HAP-1 (cell line): Measurements from ENCODE around the gene ASF1B.

Experiments
- DNase-seq, 2 experiments: peaks; one replicate each; pipeline ENCODE4 v3.0.0-alpha.2; 2016 to 2020; ENCODE audit warnings: low spot score in 2 of 2
- H3K27me3 ChIP-seq: fragments of 250-450 bp; sonication (Bioruptor Pico); 2 replicates; pipeline ENCODE4 v1.5.1; 2020; ENCODE audit warnings: low read depth, mild to moderate bottlenecking, moderate library complexity
- H3K36me3 ChIP-seq: fragments of 250-450 bp; sonication (Bioruptor Pico); replicated peaks from 2 replicates; pipeline ENCODE4 v1.5.1; 2020; ENCODE audit warnings: mild to moderate bottlenecking
- H3K4me1 ChIP-seq: fragments of 250-450 bp; sonication (Bioruptor Pico); 2 replicates; pipeline ENCODE4 v1.5.1; 2020; ENCODE audit warnings: mild to moderate bottlenecking
- H3K4me3 ChIP-seq: fragments of 250-450 bp; sonication (Bioruptor Pico); 2 replicates; pipeline ENCODE4 v1.5.1; 2020; ENCODE audit warnings: mild to moderate bottlenecking, moderate library complexity
- H3K9me3 ChIP-seq: fragments of 250-450 bp; sonication (Bioruptor Pico); 2 replicates; pipeline ENCODE4 v1.5.1; 2020; ENCODE audit warnings: mild to moderate bottlenecking, moderate library complexity
- in situ Hi-C: fragments of 300-500 bp; cut with MboI; formaldehyde crosslinking; loops from 3 replicates; pipeline ENCODE4 v1.14.3; 2020; ENCODE audit warnings: low sequenced_read_pairs, inconsistent platforms, mixed read lengths

The ASF1B gene

GRCh38 chr19:14166999-14167575, 30.7 kb upstream of the ASF1B start:
- H3K4me1 ChIP-seq = no peaks in the 10 kb centered on the region
- peaks cover 36% of the 10 kb centered on the region for H3K36me3 ChIP-seq
- H3K9me3 ChIP-seq = no peaks in the 10 kb centered on the region
- no peaks in the 10 kb centered on the region for H3K27me3 ChIP-seq
- in situ Hi-C loops = no loop called here
- no peak overlapping the region for H3K4me3 ChIP-seq
- DNase-seq = no peak

GRCh38 chr19:14165990-14166830, 29.8 kb upstream of the ASF1B start:
- Histone ChIP-seq H3K4me3 (no peak overlapping the region), H3K9me3 (no peaks in the 10 kb centered on the region), H3K27me3 (no peaks in the 10 kb centered on the region), H3K4me1 (no peaks in the 10 kb centered on the region), H3K36me3 (peaks cover 28% of the 10 kb centered on the region)
- DNase-seq = no peak
- in situ Hi-C loops = no loop called here

- H3K4me1 ChIP-seq = no peaks in the 10 kb centered on the region
- H3K9me3 ChIP-seq = no peaks in the 10 kb centered on the region
- H3K27me3 ChIP-seq = no peaks in the 10 kb centered on the region
- peaks cover 22% of the 10 kb centered on the region for H3K36me3 ChIP-seq
- no peak for DNase-seq
- in situ Hi-C loops = no loop called here
- H3K4me3 ChIP-seq = no peak overlapping the region
Observed at GRCh38 chr19:14164724-14165493, 28.5 kb upstream of the ASF1B start.

GRCh38 chr19:14164082-14164481, 27.7 kb upstream of the ASF1B start:
- H3K4me3 ChIP-seq = no peak overlapping the region
- H3K36me3 ChIP-seq = peaks cover 24% of the 10 kb centered on the region
- in situ Hi-C loops = no loop called here
- DNase-seq = no peak
- no peaks in the 10 kb centered on the region for H3K27me3 ChIP-seq
- H3K4me1 ChIP-seq = no peaks in the 10 kb centered on the region
- no peaks in the 10 kb centered on the region for H3K9me3 ChIP-seq

- H3K9me3 ChIP-seq = no peaks in the 10 kb centered on the region
- peaks cover 36% of the 10 kb centered on the region for H3K36me3 ChIP-seq
- no peaks in the 10 kb centered on the region for H3K4me1 ChIP-seq
- no peak overlapping the region for H3K4me3 ChIP-seq
- H3K27me3 ChIP-seq = no peaks in the 10 kb centered on the region
- in situ Hi-C loops = no loop called here
- DNase-seq = no peak
Observed at GRCh38 chr19:14162871-14163297, 26.5 kb upstream of the ASF1B start.

DNA sequence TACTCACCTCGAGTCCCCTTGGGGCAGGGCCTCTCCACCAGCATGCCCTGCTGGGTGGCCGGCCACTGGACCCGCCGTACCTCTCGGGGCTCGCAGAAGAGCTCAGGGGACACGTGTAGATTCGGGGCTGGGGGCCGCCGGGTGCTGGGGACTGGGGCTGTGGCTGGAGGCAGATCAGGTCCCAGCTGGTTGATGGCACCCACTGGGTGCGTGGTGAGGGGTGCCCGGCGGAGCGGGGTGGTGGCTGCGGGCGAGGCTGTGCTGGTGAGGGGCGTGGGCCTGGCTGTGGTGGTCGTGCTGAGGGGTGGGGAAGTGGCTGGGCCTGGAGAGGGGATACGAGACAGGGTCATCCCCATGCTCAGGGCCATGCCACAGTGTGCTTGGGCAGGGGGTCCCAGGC, 24.9 kb upstream of the ASF1B start:
- peaks cover 49% of the 10 kb centered on the region for H3K36me3 ChIP-seq
- in situ Hi-C loops = no loop called here

GRCh38 chr19:14160017-14160703, 23.8 kb upstream of the ASF1B start:
- Histone ChIP-seq H3K4me1 (no peaks in the 10 kb centered on the region), H3K4me3 (no peak overlapping the region), H3K36me3 (peaks cover 55% of the 10 kb centered on the region), H3K27me3 (no peaks in the 10 kb centered on the region), H3K9me3 (no peaks in the 10 kb centered on the region)
- in situ Hi-C loops = no loop called here
- DNase-seq = no peak

More for the DNA sequence above, 24.9 kb upstream of the ASF1B start:
- no peaks in the 10 kb centered on the region for H3K27me3 ChIP-seq
- H3K4me1 ChIP-seq = no peaks in the 10 kb centered on the region
- H3K9me3 ChIP-seq = no peaks in the 10 kb centered on the region
- DNase-seq = no peak
- no peak overlapping the region for H3K4me3 ChIP-seq

GRCh38 chr19:14159059-14159458, 22.7 kb upstream of the ASF1B start:
- H3K36me3 ChIP-seq = peaks cover 66% of the 10 kb centered on the region
- in situ Hi-C loops = no loop called here

DNA sequence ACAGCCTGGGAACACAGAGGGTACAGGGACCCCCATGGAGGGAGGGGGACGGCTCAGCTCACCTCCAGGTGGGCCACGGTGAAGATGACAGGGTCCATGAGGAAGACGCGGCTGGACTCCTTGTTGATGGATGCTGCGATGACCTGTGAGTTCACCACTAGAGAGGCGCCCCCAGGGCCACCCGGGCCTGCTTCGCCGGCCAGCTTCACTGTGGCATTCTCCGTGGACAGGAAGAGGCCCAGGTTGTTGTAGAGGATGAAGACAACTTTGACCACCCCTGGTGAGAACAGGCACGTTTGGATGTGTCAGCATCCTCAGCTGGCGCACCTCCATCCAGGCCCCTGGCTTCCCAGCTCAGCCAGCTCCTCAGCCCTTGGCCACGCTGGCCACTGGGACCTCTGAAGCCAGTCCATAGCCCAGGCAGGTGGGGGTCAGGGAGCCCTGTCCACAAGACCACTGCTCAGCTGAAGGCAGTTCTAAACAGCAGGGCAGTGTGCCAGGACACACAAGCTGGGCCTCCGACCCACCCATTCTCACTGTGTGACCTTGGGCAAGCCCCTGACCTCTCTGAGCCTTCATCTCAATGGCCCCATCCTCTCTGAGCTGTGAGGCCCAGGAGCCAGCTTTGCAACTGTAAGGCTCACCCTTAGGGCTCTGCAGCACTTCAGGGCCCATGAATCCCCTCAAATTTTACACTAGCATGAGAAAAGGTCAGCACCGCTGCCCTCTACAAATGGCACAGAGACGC, 22.1 kb upstream of the ASF1B start:
- Histone ChIP-seq H3K27me3 (no peaks in the 10 kb centered on the region), H3K36me3 (peaks cover 68% of the 10 kb centered on the region), H3K4me3 (no peak overlapping the region), H3K9me3 (no peaks in the 10 kb centered on the region), H3K4me1 (no peaks in the 10 kb centered on the region)
- DNase-seq = no peak
- in situ Hi-C loops = no loop called here

More at GRCh38 chr19:14159059-14159458, 22.7 kb upstream of the ASF1B start:
- Histone ChIP-seq H3K4me1 (no peaks in the 10 kb centered on the region), H3K4me3 (no peak overlapping the region), H3K27me3 (no peaks in the 10 kb centered on the region), H3K9me3 (no peaks in the 10 kb centered on the region)
- no peak for DNase-seq

DNA sequence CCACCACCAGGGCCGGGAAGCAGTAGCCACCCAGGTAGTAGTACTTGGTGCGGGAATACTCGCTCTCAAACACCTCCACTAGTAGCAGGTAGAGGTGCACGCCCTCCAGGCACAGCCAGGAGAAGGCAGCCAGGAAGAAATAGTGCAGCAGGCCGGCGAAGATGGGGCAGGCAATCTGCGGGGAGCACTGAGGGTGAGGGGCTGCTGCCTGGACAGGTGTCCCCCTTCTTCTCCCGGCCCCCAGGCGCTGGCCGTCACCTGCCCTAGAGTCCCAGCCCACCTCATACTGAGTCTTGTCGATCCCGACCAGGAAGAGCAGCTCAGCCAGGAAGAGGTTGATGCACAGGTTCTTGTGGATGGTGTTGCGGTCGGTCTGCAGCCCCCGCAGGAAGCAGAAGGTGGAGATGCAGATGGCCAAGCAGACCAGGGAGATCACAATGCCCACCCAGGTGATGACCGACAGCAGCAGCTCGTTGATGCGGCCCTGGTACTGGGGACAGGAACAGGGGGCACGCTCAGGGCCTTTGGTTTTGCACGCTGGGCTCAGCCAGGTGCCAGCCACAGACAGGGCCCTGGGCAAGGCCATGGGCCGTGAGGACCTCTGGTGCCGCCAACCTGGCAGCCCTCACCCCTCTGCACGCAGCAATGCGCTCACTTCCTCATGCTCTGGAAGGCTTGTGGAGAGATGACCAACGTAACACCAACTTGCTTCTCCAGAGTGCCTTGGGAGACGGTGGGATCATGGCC, 20.8 kb upstream of the ASF1B start:
- Histone ChIP-seq H3K9me3 (no peaks in the 10 kb centered on the region), H3K4me1 (no peaks in the 10 kb centered on the region), H3K27me3 (no peaks in the 10 kb centered on the region), H3K4me3 (no peak overlapping the region), H3K36me3 (peaks cover 68% of the 10 kb centered on the region)
- in situ Hi-C loops = no loop called here
- DNase-seq = no peak

GRCh38 chr19:14156122-14156521, 19.7 kb upstream of the ASF1B start:
- H3K4me3 ChIP-seq = no peak overlapping the region
- H3K36me3 ChIP-seq = peaks cover 78% of the 10 kb centered on the region
- H3K4me1 ChIP-seq = no peaks in the 10 kb centered on the region
- H3K9me3 ChIP-seq = no peaks in the 10 kb centered on the region
- H3K27me3 ChIP-seq = no peaks in the 10 kb centered on the region
- DNase-seq = no peak
- in situ Hi-C loops = no loop called here

GRCh38 chr19:14155371-14155770, 19.0 kb upstream of the ASF1B start:
- Histone ChIP-seq H3K4me1 (no peaks in the 10 kb centered on the region), H3K9me3 (no peaks in the 10 kb centered on the region), H3K27me3 (no peaks in the 10 kb centered on the region), H3K4me3 (no peak overlapping the region), H3K36me3 (peaks cover 76% of the 10 kb centered on the region)
- no peak for DNase-seq
- in situ Hi-C loops = no loop called here
